Left lung (tissue), 10 donors: ENCODE data around the gene THAP8. TPM values are rescaled to one million over a fixed set of nuclear protein-coding genes. Genes with fewer than 3 reads are reported as not detected.

Experiments used
- ATAC-seq: fragments of 200-7000 bp; cut with Tn5 transposase; one replicate; pipeline ENCODE4 v1.9.1; 2020; ENCODE audit warnings: moderate library complexity
- DNase-seq, 4 donors: peaks; one replicate each; pipeline ENCODE4 v3.0.0-alpha.2; 2013 to 2020
- H3K27ac ChIP-seq, 2 donors: fragments of 200-600 bp; sonication (generic) in 1 of 2; one replicate each; pipeline versions ENCODE4 v1.5.0 to v1.8.0; 2020 to 2021
- H3K27me3 ChIP-seq, 2 donors: fragments of 200-600 bp; sonication (generic) in 1 of 2; one replicate each; pipeline versions ENCODE4 v1.5.0 to v1.8.0; 2020 to 2021
- H3K36me3 ChIP-seq, 2 donors: fragments of 200-600 bp; sonication (generic) in 1 of 2; one replicate each; pipeline versions ENCODE4 v1.5.0 to v1.8.0; 2020 to 2021
- H3K4me1 ChIP-seq, 2 donors: fragments of 200-600 bp; one replicate each; pipeline ENCODE4 v1.8.0; 2021
- H3K4me3 ChIP-seq, 2 donors: fragments of 200-600 bp; sonication (generic) in 1 of 2; one replicate each; pipeline versions ENCODE4 v1.5.0 to v1.8.0; 2020 to 2021; ENCODE audit warnings: mild to moderate bottlenecking in 1 of 2
- H3K9me3 ChIP-seq, 2 donors: fragments of 200-600 bp; sonication (generic) in 1 of 2; one replicate each; pipeline versions ENCODE4 v1.5.0 to v1.8.0; 2020 to 2021
- intact Hi-C, 2 donors: fragments of 100-400 bp; cut with DNase I; formaldehyde crosslinking; loops; one replicate each; pipeline versions ENCODE4 v1.11.2 to v1.14.2; 2022
- polyA plus RNA-seq, 6 donors: library from polyadenylated mRNA; unstranded; fragments of 120-200 nt; gene quantifications; one replicate each; pipeline ENCODE4 v1.2.1, GENCODE V29; 2013; ENCODE audit not compliant: insufficient read length in 6 of 6
- total RNA-seq, 2 donors: library from RNA; stranded (reverse); fragmentation: NEBNext Ultra II Directional; extraction: Animal tissue kit (Norgen Biotek cat#: 25700); gene quantifications; one replicate each; pipeline ENCODE4 v1.2.1, GENCODE V29; 2021
- TF ChIP-seq, protein P1 (sequence below), 2 donors: fragments of 200-600 bp; sonication (generic) in 1 of 2; IDR thresholded peaks; one replicate each; pipeline versions ENCODE4 v1.5.0 to v1.8.0; 2021; ENCODE audit warnings: antibody characterized with exemption in 2 of 2
- donor health status: DM: no; HTN: yes; CAD: no.
- donor health status: DM: no; HTN: no; CAD: no.

Gene THAP8
- total and polyA plus RNA-seq, 8 donors: 5.7 to 8.4 (median 7.1) TPM

DNA sequence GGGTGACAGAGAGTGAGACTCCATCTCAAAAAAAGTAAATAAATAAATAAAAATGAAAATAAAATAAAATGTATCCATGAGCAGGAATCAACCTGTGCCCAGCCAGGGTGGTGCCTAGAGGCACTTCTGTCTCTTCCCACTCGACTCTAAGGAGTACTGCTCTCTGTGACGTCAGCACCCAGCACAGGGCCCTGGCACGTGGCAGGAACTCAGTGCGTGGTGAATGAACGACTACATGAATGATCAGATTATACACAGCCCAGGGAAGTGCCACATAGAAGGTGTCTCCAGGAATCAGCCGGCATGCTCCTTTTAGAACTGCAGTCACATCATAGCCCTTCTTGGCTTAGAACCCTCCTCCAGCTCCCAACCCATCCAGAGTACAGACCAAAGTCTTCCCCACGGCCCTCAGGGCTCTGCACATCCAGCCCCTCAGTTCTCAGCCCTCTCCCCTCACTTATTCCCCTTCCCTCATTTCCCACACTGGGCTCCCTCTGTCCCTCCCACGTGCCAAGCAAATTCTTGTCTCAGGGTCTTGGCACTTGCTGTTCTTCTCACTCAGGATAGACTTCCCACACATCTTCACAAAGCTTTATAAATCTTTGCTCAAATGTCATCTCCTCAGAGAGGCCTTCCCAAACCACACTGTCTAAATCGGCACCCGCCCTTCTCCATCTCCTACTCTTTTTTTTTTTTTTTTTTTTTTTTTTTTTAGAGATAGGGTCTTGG, 25.6 kb downstream of the THAP8 start:
- no peak for ATAC-seq
- H3K27ac ChIP-seq: no peak overlapping the region
- TF ChIP-seq, protein P1, sequence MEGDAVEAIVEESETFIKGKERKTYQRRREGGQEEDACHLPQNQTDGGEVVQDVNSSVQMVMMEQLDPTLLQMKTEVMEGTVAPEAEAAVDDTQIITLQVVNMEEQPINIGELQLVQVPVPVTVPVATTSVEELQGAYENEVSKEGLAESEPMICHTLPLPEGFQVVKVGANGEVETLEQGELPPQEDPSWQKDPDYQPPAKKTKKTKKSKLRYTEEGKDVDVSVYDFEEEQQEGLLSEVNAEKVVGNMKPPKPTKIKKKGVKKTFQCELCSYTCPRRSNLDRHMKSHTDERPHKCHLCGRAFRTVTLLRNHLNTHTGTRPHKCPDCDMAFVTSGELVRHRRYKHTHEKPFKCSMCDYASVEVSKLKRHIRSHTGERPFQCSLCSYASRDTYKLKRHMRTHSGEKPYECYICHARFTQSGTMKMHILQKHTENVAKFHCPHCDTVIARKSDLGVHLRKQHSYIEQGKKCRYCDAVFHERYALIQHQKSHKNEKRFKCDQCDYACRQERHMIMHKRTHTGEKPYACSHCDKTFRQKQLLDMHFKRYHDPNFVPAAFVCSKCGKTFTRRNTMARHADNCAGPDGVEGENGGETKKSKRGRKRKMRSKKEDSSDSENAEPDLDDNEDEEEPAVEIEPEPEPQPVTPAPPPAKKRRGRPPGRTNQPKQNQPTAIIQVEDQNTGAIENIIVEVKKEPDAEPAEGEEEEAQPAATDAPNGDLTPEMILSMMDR (IDR thresholded peaks at IDR 0.05): no peak
- H3K9me3 ChIP-seq: no peaks in the 10 kb centered on the region
- no peaks in the 10 kb centered on the region for H3K4me1 ChIP-seq
- peaks cover 0 to 21% of the 10 kb centered on the region in 2 donors for H3K36me3 ChIP-seq
- intact Hi-C loops: no loop called here
- DNase-seq: no peak
- peaks cover 0 to 16% of the 10 kb centered on the region in 2 donors for H3K27me3 ChIP-seq
- H3K4me3 ChIP-seq: no peak overlapping the region

- Histone ChIP-seq H3K4me3 (no peak overlapping the region), H3K9me3 (no peaks in the 10 kb centered on the region), H3K36me3 (peaks cover 0 to 27% of the 10 kb centered on the region in 2 donors), H3K27ac (no peak overlapping the region), H3K4me1 (no peaks in the 10 kb centered on the region), H3K27me3 (peaks cover 0 to 11% of the 10 kb centered on the region in 2 donors)
- intact Hi-C loops: no loop called here
- ATAC-seq: no peak
- DNase-seq: no peak
- TF ChIP-seq, protein P1 (IDR thresholded peaks at IDR 0.05): no peak
Observed at GRCh38 chr19:36027696-36028095, 26.4 kb downstream of the THAP8 start.

DNA sequence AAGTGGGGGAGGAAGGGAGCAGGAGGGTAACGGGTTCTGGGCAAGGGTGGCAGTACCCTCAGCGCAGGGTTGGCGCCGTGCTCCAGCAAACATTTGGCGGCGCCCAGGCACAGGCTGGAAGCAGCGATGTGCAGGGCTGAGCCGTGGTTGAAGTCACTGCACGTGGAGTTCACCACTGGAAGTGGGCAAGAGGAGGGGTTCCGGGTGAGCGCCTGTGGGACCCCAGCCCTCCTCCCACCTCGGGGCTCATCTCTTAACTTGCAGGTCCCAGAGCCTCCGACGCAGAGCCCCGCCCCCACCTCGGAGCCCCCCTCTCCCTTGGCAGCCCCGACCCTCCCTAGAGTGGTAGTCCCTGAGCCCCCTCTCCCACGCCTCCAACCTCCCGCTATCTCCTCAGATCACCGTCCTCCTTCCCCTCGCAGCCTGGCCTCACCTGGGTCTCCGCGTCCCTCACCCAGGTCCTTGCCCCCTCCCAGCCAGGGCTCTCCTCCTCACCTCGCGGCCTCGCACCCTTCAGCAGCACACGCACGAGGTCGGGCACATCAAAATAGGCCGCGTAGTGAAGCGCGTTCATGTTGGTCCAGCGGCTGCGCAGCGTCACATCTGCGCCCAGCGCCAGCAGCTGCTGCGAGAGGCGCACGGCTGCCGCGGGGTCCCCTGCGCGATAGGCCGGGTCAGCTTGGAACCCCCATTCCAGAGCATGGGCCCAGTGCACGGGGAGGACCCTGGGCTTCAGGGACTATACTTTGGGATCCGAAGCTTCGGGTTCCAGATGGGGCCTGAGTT, 27.8 kb downstream of the THAP8 start:
- H3K4me1 ChIP-seq: no peaks in the 10 kb centered on the region
- ATAC-seq: no peak
- TF ChIP-seq, protein P1 (IDR thresholded peaks at IDR 0.05): no peak
- H3K27me3 ChIP-seq: no peaks in the 10 kb centered on the region
- H3K9me3 ChIP-seq: no peaks in the 10 kb centered on the region
- H3K27ac ChIP-seq: no peak overlapping the region
- intact Hi-C loops: no loop called here
- no peak for DNase-seq
- H3K4me3 ChIP-seq: no peak overlapping the region
- peaks cover 0 to 34% of the 10 kb centered on the region in 2 donors for H3K36me3 ChIP-seq

DNA sequence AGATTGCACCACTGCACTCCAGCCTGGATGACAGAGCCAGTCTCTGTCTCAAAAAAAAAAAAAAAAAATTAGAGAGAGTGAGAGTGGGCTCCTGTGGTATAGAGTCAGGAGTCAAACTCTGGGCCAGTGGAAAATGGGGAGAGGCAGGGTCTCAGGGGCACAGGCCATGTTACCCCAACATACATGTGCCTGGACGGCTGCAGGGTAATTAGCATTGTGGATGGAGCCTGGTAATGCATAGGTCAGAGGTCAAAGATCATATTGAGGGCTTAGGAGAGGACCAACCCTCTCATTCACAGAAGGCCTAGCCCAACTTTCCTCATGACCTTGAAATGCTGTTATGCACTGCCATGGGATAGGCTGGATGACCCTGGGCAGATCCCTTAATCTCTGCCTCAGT, 28.5 kb downstream of the THAP8 start:
- intact Hi-C loops: no loop called here

More for the DNA sequence above, 28.5 kb downstream of the THAP8 start:
- Histone ChIP-seq H3K4me3 (no peak overlapping the region), H3K27me3 (no peaks in the 10 kb centered on the region), H3K27ac (no peak overlapping the region), H3K4me1 (no peaks in the 10 kb centered on the region), H3K9me3 (no peaks in the 10 kb centered on the region), H3K36me3 (peaks cover 0 to 34% of the 10 kb centered on the region in 2 donors)
- ATAC-seq (no peak), DNase-seq (no peak)
- TF ChIP-seq, protein P1 (IDR thresholded peaks at IDR 0.05): no peak
